ENCODE data around the gene GPR171. TPM values are rescaled to one million over a fixed set of nuclear protein-coding genes. Genes with fewer than 3 reads are reported as not detected.

GPR171 gene
- polyA plus RNA-seq, 1 donor, result not detected

- DNase-seq (ENCODE audit: low read depth), result no peak
Measured at GRCh38 chr3:151213881-151214280, 10.9 kb upstream of the GPR171 start.

GRCh38 chr3:151213151-151213550 lies 10.1 kb upstream of the GPR171 start:
- DNase-seq (ENCODE audit: low read depth), result no peak

- no peak for DNase-seq (ENCODE audit: low read depth)
Measured at GRCh38 chr3:151210676-151211381, 7.8 kb upstream of the GPR171 start.

- no peak for DNase-seq (ENCODE audit: low read depth)
Measured at GRCh38 chr3:151209654-151210053, 6.6 kb upstream of the GPR171 start.

- no peak for DNase-seq (ENCODE audit: low read depth)
Measured at GRCh38 chr3:151206201-151206600, 3.2 kb upstream of the GPR171 start.

GRCh38 chr3:151205482-151205881 lies 2.5 kb upstream of the GPR171 start:
- no peak for DNase-seq (ENCODE audit: low read depth)

GRCh38 chr3:151204530-151205402 lies 1.8 kb upstream of the GPR171 start:
- no peak for DNase-seq (ENCODE audit: low read depth)

GRCh38 chr3:151201051-151201730 lies 1.8 kb downstream of the GPR171 start:
- DNase-seq (ENCODE audit: low read depth), result no peak

GRCh38 chr3:151200586-151200985 lies 2.4 kb downstream of the GPR171 start:
- no peak for DNase-seq (ENCODE audit: low read depth)

GRCh38 chr3:151199554-151200438 lies 3.2 kb downstream of the GPR171 start:
- no peak for DNase-seq (ENCODE audit: low read depth)

GRCh38 chr3:151198849-151199248 lies 4.2 kb downstream of the GPR171 start:
- DNase-seq (ENCODE audit: low read depth), result no peak

GRCh38 chr3:151197981-151198767 lies 4.8 kb downstream of the GPR171 start:
- DNase-seq (ENCODE audit: low read depth), result no peak

GRCh38 chr3:151197228-151197627 lies 5.8 kb downstream of the GPR171 start:
- no peak for DNase-seq (ENCODE audit: low read depth)

GRCh38 chr3:151196434-151196833 lies 6.6 kb downstream of the GPR171 start:
- DNase-seq (ENCODE audit: low read depth), result no peak

- DNase-seq (ENCODE audit: low read depth), result no peak
Measured at GRCh38 chr3:151195826-151196225, 7.2 kb downstream of the GPR171 start.

GRCh38 chr3:151192545-151192944 lies 10.5 kb downstream of the GPR171 start:
- DNase-seq (ENCODE audit: low read depth), result no peak

GRCh38 chr3:151191095-151191494 lies 11.9 kb downstream of the GPR171 start:
- DNase-seq (ENCODE audit: low read depth), result no peak

GRCh38 chr3:151183265-151183671 lies 19.7 kb downstream of the GPR171 start:
- no peak for DNase-seq (ENCODE audit: low read depth)

- DNase-seq (ENCODE audit: low read depth), result no peak
Measured at GRCh38 chr3:151182349-151183079, 20.5 kb downstream of the GPR171 start.
